HG02588 (cell line): ENCODE data around the gene FLAD1.
"Not testable (repeated sequence)": the region's sequence is repeated elsewhere in the genome, so short reads cannot be mapped to it uniquely, and the experiment has no call there.

Experiments used
- ATAC-seq: cut with Tn5 transposase; IDR thresholded peaks from one replicate; pipeline ENCODE4 v1.9.1; 2021; ENCODE audit warnings: mild to moderate bottlenecking, moderate library complexity; ENCODE audit not compliant: unreplicated experiment

FLAD1 gene

GRCh38 chr1:154967331-154967950 lies 15.7 kb upstream of the FLAD1 start:
- no peak for ATAC-seq

- ATAC-seq: no peak
Measured at GRCh38 chr1:154968731-154969130, 14.4 kb upstream of the FLAD1 start.

GRCh38 chr1:154969246-154969645 lies 13.9 kb upstream of the FLAD1 start:
- no peak for ATAC-seq

- no peak for ATAC-seq
Measured at GRCh38 chr1:154969860-154970452, 13.2 kb upstream of the FLAD1 start.

- ATAC-seq: no peak
Measured at GRCh38 chr1:154970631-154971340, 12.4 kb upstream of the FLAD1 start, which contains the start of gene SHC1. Gene SHC1, minus strand, starts transcription at chr1:154970747. Its CDS starts 221 bp downstream, at chr1:154970526.

- ATAC-seq: no peak
Measured at GRCh38 chr1:154971341-154971998, 11.7 kb upstream of the FLAD1 start.

- ATAC-seq: no peak
Measured at GRCh38 chr1:154972213-154972516, 11.0 kb upstream of the FLAD1 start.

- ATAC-seq: no peak
Measured at GRCh38 chr1:154972517-154973343, 10.4 kb upstream of the FLAD1 start.

- ATAC-seq: no peak
Measured at GRCh38 chr1:154973344-154974101, 9.6 kb upstream of the FLAD1 start.

GRCh38 chr1:154974102-154974807 lies 8.9 kb upstream of the FLAD1 start, which contains the start of gene CKS1B:
Gene CKS1B, plus strand, starts transcription at chr1:154974681. Its CDS starts 65 bp downstream, at chr1:154974746.
- peak; percentile 72 for ATAC-seq

GRCh38 chr1:154974808-154975408 lies 8.2 kb upstream of the FLAD1 start:
- peak; percentile 44 for ATAC-seq

GRCh38 chr1:154975409-154976059 lies 7.6 kb upstream of the FLAD1 start:
- no peak for ATAC-seq

- not testable (repeated sequence) for ATAC-seq
Measured at GRCh38 chr1:154977762-154978161, 5.4 kb upstream of the FLAD1 start.

GRCh38 chr1:154978360-154978759 lies 4.8 kb upstream of the FLAD1 start:
- ATAC-seq: no peak

- no peak for ATAC-seq
Measured at GRCh38 chr1:154982341-154982740, 803 bp upstream of the FLAD1 start.

GRCh38 chr1:154983776-154984466 lies 777 bp downstream of the FLAD1 start:
- no peak for ATAC-seq

GRCh38 chr1:154986736-154987135 lies 3.6 kb downstream of the FLAD1 start:
- not testable (repeated sequence) for ATAC-seq

GRCh38 chr1:154987326-154987725 lies 4.2 kb downstream of the FLAD1 start:
- ATAC-seq: no peak
